Measurements from ENCODE around the gene SERPINE3. TPM values are rescaled to one million over a fixed set of nuclear protein-coding genes. Genes with fewer than 3 reads are reported as not detected.
A peak's percentile ranks its signal among the peaks of the same experiment; 100 is the strongest.

Gene SERPINE3
- total and polyA plus RNA-seq, 7 experiments from 2014 or later = not detected

DNA sequence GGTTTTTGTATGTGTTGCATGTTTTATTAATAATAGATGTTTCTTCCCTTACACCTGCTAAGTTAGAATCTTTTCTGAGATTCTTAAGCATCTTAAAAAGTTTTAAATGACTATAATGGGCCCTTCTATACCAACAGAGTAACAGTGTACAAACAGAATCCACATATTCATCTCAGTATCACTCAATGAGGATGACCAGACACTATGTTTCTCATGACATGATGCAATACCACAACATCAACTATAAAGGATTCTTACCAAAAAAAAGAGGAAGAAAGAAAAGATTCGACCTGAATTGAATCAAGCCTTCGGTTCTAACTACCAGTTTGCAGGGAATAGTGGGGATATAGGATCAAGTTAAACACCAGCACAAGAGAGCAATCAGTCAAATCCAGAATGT, 56.9 kb downstream of the SERPINE3 start:
- peak; percentile 59 for ATAC-seq
- Mint-ChIP-seq H3K9me3 (peaks cover 0 to 4% (median 0%) of the 10 kb centered on the region in 11 donors), H3K4me1 (peaks cover 16 to 81% (median 65%) of the 10 kb centered on the region in 7 donors), H3K4me3 (peak overlapping the region in 2 of 10 donors; percentile 2 to 3), H3K27me3 (no peaks in the 10 kb centered on the region), H3K27ac (peak overlapping the region in 4 of 9 donors; percentile 2 to 51 (median 28)), H3K36me3 (peaks cover 11 to 34% (median 19%) of the 10 kb centered on the region in 5 donors)
- Histone ChIP-seq H3K27ac (ENCODE audit: low read depth, low read length) (no peak overlapping the region), H3K9me3 (ENCODE audit: control insufficient read depth in 2 of 3, low read length in 3 of 3) (no peaks in the 10 kb centered on the region), H3K27me3 (ENCODE audit: control insufficient read depth in 2 of 2, insufficient read depth in 2 of 2, low read length in 2 of 2) (no peaks in the 10 kb centered on the region), H3K4me3 (ENCODE audit: low read length) (no peak overlapping the region), H3K36me3 (ENCODE audit: control insufficient read depth in 2 of 3, insufficient read depth in 3 of 3, low read length in 3 of 3) (no peaks in the 10 kb centered on the region), H3K4me1 (ENCODE audit: control insufficient read depth in 2 of 2, insufficient read depth in 2 of 2, low read length in 2 of 2) (peaks cover 0 to 4% of the 10 kb centered on the region in 2 donors)
- CTCF ChIA-PET = no interaction called here
- POLR2A ChIA-PET = no interaction called here
- no peak for DNase-seq
- intact Hi-C loops (cut with micrococcal nuclease) = no loop called here

DNA sequence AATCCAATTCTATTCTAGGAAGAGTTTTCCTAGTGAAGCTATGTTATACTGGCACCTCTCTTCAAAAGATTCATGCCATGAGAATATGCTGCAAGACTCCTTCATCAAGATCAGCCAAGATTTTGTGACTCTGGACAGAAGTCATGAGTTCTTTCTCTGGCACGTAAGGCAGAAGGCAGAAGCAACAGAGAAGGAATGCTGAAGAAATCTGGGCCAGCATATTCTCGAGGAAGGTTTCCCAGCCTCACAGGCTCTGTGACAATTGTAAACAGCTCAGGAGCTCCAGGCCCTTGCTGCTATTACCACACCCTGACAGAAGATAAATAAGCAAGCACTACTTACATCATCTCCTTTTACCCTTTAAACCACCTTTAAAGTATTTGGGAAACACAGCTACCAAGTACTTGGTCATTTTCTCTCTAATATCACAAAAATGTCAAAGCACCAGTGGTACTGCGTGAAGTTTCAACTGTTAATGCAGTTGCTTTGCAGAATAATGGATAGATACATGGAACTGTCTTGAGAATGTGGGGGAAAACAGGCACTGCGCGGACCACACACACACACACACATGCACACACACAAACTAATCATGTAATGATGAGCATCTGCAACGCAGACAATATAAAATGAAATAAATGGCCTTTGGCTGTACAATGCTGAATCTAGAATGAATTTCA, 57.9 kb downstream of the SERPINE3 start:
- ATAC-seq (no peak), DNase-seq (no peak)
- no peak overlapping the region for H3K4me3 ChIP-seq (ENCODE audit: low read length)
- H3K27ac ChIP-seq (ENCODE audit: low read depth, low read length) = no peak overlapping the region
- ChIA-PET POLR2A (no interaction called here), CTCF (interaction anchor here (0.5 kb wide), 1 partner anchor 12 kb away, joined by 3 read pairs; no protein-coding TSS in a partner anchor)
- no peaks in the 10 kb centered on the region for H3K27me3 ChIP-seq (ENCODE audit: control insufficient read depth in 2 of 2, insufficient read depth in 2 of 2, low read length in 2 of 2)
- intact Hi-C loops (cut with micrococcal nuclease) = no loop called here
- peak overlapping the region in 3 of 10 donors; percentile 3 to 29 (median 19) for H3K4me3 Mint-ChIP-seq
- peaks cover 16 to 81% (median 65%) of the 10 kb centered on the region in 7 donors for H3K4me1 Mint-ChIP-seq
- H3K4me1 ChIP-seq (ENCODE audit: control insufficient read depth in 2 of 2, insufficient read depth in 2 of 2, low read length in 2 of 2) = peaks cover 0 to 4% of the 10 kb centered on the region in 2 donors
- H3K36me3 Mint-ChIP-seq = peaks cover 8 to 33% (median 20%) of the 10 kb centered on the region in 5 donors
- H3K27me3 Mint-ChIP-seq = no peaks in the 10 kb centered on the region
- H3K27ac Mint-ChIP-seq = peak overlapping the region in 3 of 9 donors; percentile 17 to 46 (median 22)
- no peaks in the 10 kb centered on the region for H3K36me3 ChIP-seq (ENCODE audit: control insufficient read depth in 2 of 3, insufficient read depth in 3 of 3, low read length in 3 of 3)
- H3K9me3 ChIP-seq (ENCODE audit: control insufficient read depth in 2 of 3, low read length in 3 of 3) = no peaks in the 10 kb centered on the region
- H3K9me3 Mint-ChIP-seq = peaks cover 0 to 4% (median 0%) of the 10 kb centered on the region in 11 donors

DNA sequence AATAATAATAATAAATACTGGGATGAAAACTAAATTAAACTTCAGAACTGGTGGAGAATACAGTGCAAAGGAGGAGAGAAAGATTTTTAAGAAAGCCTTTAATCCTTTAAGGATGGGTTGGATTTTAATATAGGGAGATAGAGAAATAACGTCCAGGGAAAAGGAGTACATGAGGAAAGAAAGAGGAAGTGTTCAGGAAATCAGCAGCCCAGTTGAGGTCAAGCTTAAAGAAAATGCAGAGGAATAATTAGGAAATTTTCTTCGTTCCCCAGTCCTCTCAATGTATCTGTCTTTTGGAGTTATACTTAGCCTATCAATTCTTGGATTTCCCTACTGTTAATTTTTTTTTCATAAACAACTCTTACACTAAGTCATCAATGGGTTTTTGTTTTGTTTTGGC, 65.7 kb downstream of the SERPINE3 start:
- Mint-ChIP-seq H3K9me3 (peaks cover 0 to 11% (median 0%) of the 10 kb centered on the region in 11 donors), H3K4me3 (no peak overlapping the region), H3K36me3 (peaks cover 4 to 47% (median 36%) of the 10 kb centered on the region in 5 donors), H3K27ac (peak overlapping the region in 2 of 9 donors; percentile 14 to 34), H3K4me1 (peaks cover 28 to 82% (median 58%) of the 10 kb centered on the region in 7 donors), H3K27me3 (no peaks in the 10 kb centered on the region)
- CTCF ChIA-PET = interaction anchor here (0.6 kb wide), 1 partner anchor 716 kb away, joined by 3 read pairs; no protein-coding TSS in a partner anchor
- Histone ChIP-seq H3K4me1 (ENCODE audit: control insufficient read depth in 2 of 2, insufficient read depth in 2 of 2, low read length in 2 of 2) (peaks cover 0 to 4% of the 10 kb centered on the region in 2 donors), H3K4me3 (ENCODE audit: low read length) (no peak overlapping the region), H3K36me3 (ENCODE audit: control insufficient read depth in 2 of 3, insufficient read depth in 3 of 3, low read length in 3 of 3) (no peaks in the 10 kb centered on the region), H3K27me3 (ENCODE audit: control insufficient read depth in 2 of 2, insufficient read depth in 2 of 2, low read length in 2 of 2) (no peaks in the 10 kb centered on the region), H3K9me3 (ENCODE audit: control insufficient read depth in 2 of 3, low read length in 3 of 3) (no peaks in the 10 kb centered on the region), H3K27ac (ENCODE audit: low read depth, low read length) (no peak overlapping the region)
- ATAC-seq (no peak), DNase-seq (no peak)
- intact Hi-C loops (cut with micrococcal nuclease) = no loop called here
- POLR2A ChIA-PET = no interaction called here

DNA sequence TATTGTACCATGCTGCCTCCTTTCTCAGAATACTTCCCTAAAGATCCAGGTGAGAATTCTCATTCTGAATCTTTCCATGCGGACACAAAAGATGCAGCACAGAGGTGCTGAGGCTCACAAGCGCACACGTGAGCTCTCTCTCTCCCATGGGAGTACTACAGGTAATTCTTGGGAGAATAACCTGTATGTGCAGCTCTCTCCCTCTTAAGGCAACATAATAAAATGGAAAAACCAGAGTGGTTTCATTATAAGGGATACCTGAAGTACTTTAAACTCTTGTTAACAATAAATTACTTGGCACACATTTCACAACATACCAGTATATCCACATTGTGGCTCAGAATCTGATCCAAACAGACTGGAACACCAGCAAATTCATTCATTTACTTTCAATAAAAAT, 72.9 kb downstream of the SERPINE3 start:
- ATAC-seq (no peak), DNase-seq (no peak)
- peaks cover 10 to 52% (median 40%) of the 10 kb centered on the region in 5 donors for H3K36me3 Mint-ChIP-seq
- ChIA-PET CTCF (no interaction called here), POLR2A (no interaction called here)
- H3K27ac Mint-ChIP-seq = peak overlapping the region in 1 of 9 donors; percentile 13
- Histone ChIP-seq H3K4me3 (ENCODE audit: low read length) (no peak overlapping the region), H3K36me3 (ENCODE audit: control insufficient read depth in 2 of 3, insufficient read depth in 3 of 3, low read length in 3 of 3) (peaks cover 0 to 6% (median 0%) of the 10 kb centered on the region in 3 experiments), H3K27ac (ENCODE audit: low read depth, low read length) (no peak overlapping the region), H3K4me1 (ENCODE audit: control insufficient read depth in 2 of 2, insufficient read depth in 2 of 2, low read length in 2 of 2) (peaks cover 0 to 6% of the 10 kb centered on the region in 2 donors), H3K9me3 (ENCODE audit: control insufficient read depth in 2 of 3, low read length in 3 of 3) (peaks cover 0 to 6% (median 0%) of the 10 kb centered on the region in 3 experiments), H3K27me3 (ENCODE audit: control insufficient read depth in 2 of 2, insufficient read depth in 2 of 2, low read length in 2 of 2) (no peaks in the 10 kb centered on the region)
- no peaks in the 10 kb centered on the region for H3K27me3 Mint-ChIP-seq
- H3K9me3 Mint-ChIP-seq = peaks cover 0 to 18% (median 9%) of the 10 kb centered on the region in 11 donors
- no peak overlapping the region for H3K4me3 Mint-ChIP-seq
- H3K4me1 Mint-ChIP-seq = peaks cover 24 to 73% (median 55%) of the 10 kb centered on the region in 7 donors
- intact Hi-C loops (cut with micrococcal nuclease) = no loop called here

Small RNA genes lying within 50 kb of the gene (microRNA-seq; reads per million reads assigned to microRNA genes)
- gene MIR5693 (ENCODE audit: borderline microRNAs expressed) = not detected

Other genes starting within 250 kb of the SERPINE3 start
- gene C13orf42, start 228.4 kb upstream of the SERPINE3 start, total RNA-seq = not detected
- gene C13orf42, start 228.4 kb upstream of the SERPINE3 start, polyA plus RNA-seq = not detected
- under 1 TPM in 2 of 5 experiments, not detected in 3; 0.12 to 0.85 TPM for gene FAM124A, start 117.3 kb upstream of the SERPINE3 start, total RNA-seq
- not detected for gene FAM124A, start 117.3 kb upstream of the SERPINE3 start, polyA plus RNA-seq
- gene INTS6, start 113.3 kb downstream of the SERPINE3 start, total RNA-seq = 10 to 100 TPM; 60.9 to 67.0 (median 62.7) TPM
- 10 to 100 TPM; 23.7 to 31.3 TPM for gene INTS6, start 113.3 kb downstream of the SERPINE3 start, polyA plus RNA-seq
- gene WDFY2, start 244.8 kb downstream of the SERPINE3 start, total RNA-seq = 10 to 100 TPM; 13.3 to 44.3 (median 21.1) TPM
- 1 to 10 TPM; 3.2 to 4.7 TPM for gene WDFY2, start 244.8 kb downstream of the SERPINE3 start, polyA plus RNA-seq

All from naive thymus-derived CD4-positive, alpha-beta T cell (primary cell).